IMR-90 (cell line): ENCODE measurements around the gene EHBP1.

ENCODE experiments used
- BHLHE40 ChIP-seq: fragments of 150-350 bp; IDR thresholded peaks from 2 replicates; pipeline ENCODE4 v1.6.1; 2016; ENCODE audit warnings: mild to moderate bottlenecking, low read depth, low read length
- CEBPB ChIP-seq: IDR thresholded peaks from 2 replicates; pipeline ENCODE4 v1.6.1; 2012; ENCODE audit warnings: low read depth, low read length, improper control_type of control experiment
- MAFK ChIP-seq: IDR thresholded peaks from 2 replicates; pipeline ENCODE4 v1.6.1; 2012; ENCODE audit warnings: low read depth, low read length, improper control_type of control experiment
- MAZ ChIP-seq: IDR thresholded peaks from 2 replicates; pipeline ENCODE4 v1.6.1; 2012; ENCODE audit warnings: low read depth, mild to moderate bottlenecking, low read length, improper control_type of control experiment, moderate library complexity, borderline replicate concordance
- NFE2L2 ChIP-seq: fragments of 150-350 bp; IDR thresholded peaks from 2 replicates; pipeline ENCODE4 v1.6.1; 2016; ENCODE audit warnings: low read depth, mild to moderate bottlenecking, low read length
- POLR2A ChIP-seq: IDR thresholded peaks from 2 replicates; pipeline ENCODE4 v1.6.1; 2012; ENCODE audit warnings: mild to moderate bottlenecking, low read depth, low read length
- RCOR1 ChIP-seq: IDR thresholded peaks from 2 replicates; pipeline ENCODE4 v1.6.1; 2012; ENCODE audit warnings: mild to moderate bottlenecking, low read length, improper control_type of control experiment; ENCODE audit not compliant: insufficient replicate concordance
- TF ChIP-seq, protein P1 (sequence below): conservative IDR thresholded peaks from 2 replicates; pipeline ENCODE4 v1.5.1; 2012; ENCODE audit warnings: mild to moderate bottlenecking, low read depth, low read length, improper control_type of control experiment

DNA sequence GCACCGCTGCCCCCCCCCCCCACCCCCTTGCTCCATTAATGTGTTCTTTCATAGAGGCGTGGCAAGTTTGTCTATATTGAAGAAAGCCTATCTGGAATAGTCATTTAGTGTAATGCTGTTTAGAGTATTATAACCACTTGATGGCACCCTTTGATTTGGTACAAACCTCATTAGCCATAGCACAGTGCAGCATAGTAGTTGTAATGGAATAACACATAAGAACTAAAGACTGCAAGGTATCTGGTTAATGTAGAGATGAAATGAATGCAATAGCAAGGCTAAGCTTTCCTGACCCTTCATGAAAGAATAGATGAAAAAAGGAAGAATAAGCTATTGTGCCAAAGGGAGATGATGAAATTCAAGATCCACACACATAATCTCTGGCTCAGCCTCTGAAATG lies 81.9 kb downstream of the EHBP1 start:
- TF ChIP-seq POLR2A, result no peak
- TF ChIP-seq, protein P1, sequence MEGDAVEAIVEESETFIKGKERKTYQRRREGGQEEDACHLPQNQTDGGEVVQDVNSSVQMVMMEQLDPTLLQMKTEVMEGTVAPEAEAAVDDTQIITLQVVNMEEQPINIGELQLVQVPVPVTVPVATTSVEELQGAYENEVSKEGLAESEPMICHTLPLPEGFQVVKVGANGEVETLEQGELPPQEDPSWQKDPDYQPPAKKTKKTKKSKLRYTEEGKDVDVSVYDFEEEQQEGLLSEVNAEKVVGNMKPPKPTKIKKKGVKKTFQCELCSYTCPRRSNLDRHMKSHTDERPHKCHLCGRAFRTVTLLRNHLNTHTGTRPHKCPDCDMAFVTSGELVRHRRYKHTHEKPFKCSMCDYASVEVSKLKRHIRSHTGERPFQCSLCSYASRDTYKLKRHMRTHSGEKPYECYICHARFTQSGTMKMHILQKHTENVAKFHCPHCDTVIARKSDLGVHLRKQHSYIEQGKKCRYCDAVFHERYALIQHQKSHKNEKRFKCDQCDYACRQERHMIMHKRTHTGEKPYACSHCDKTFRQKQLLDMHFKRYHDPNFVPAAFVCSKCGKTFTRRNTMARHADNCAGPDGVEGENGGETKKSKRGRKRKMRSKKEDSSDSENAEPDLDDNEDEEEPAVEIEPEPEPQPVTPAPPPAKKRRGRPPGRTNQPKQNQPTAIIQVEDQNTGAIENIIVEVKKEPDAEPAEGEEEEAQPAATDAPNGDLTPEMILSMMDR, result peak; percentile 50
- no peak for TF ChIP-seq MAZ
- no peak for TF ChIP-seq RCOR1
- TF ChIP-seq MAFK, result no peak
- no peak for TF ChIP-seq NFE2L2
- no peak for TF ChIP-seq BHLHE40
- TF ChIP-seq CEBPB, result no peak
